SK-N-SH (cell line): ENCODE measurements around the gene DMD. TPM values are rescaled to one million over a fixed set of nuclear protein-coding genes. Genes with fewer than 3 reads are reported as not detected.

Source experiments
- CTCF ChIA-PET: fragments of 300-600, 350-600 bp; formaldehyde crosslinking; extraction: SDS; loops from one replicate; lab custom pipeline; 2021; lab: Yijun Ruan, JAX
- POLR2A ChIA-PET: fragments of 350-600 bp; sonication (Branson Sonifier 250); formaldehyde crosslinking; extraction: SDS; loops from one replicate; lab custom pipeline; 2020; ENCODE audit warnings: antibody characterized with exemption, inconsistent platforms; lab: Yijun Ruan, JAX
- DNase-seq: peaks from one replicate; pipeline ENCODE4 v3.0.0; 2012
- H2AFZ ChIP-seq: fragments of 200-600 bp; sonication (generic); 2 replicates; pipeline ENCODE4 v1.8.1; 2016; ENCODE audit warnings: antibody characterized with exemption, mild to moderate bottlenecking, low read depth
- H3F3A ChIP-seq: fragments of 200-600 bp; sonication (generic); replicated peaks from 2 replicates; pipeline ENCODE3; 2016; ENCODE audit warnings: antibody characterized with exemption, mild to moderate bottlenecking; ENCODE audit not compliant: insufficient read depth
- H3K27ac ChIP-seq, 2 experiments: fragments of 200-500 bp in 1 of 2; fragments of 200-600 bp in 1 of 2; sonication (Bioruptor generic) in 1 of 2; sonication (generic), shearing (Covaris generic) in 1 of 2; 2 replicates each; pipeline versions ENCODE4 v1.5.1 to v1.6.1; 2014 to 2016; ENCODE audit warnings: low read depth in 2 of 2, inconsistent platforms in 1 of 2, low read length in 1 of 2, mild to moderate bottlenecking in 1 of 2, mixed read lengths in 1 of 2
- H3K27me3 ChIP-seq: fragments of 200-600 bp; sonication (generic), shearing (Covaris generic); 2 replicates; pipeline ENCODE4 v1.6.1; 2016; ENCODE audit warnings: mixed run types; ENCODE audit not compliant: insufficient read depth
- H3K36me3 ChIP-seq, 2 experiments: fragments of 200-500 bp in 1 of 2; fragments of 200-600 bp in 1 of 2; sonication (Bioruptor generic) in 1 of 2; sonication (generic) in 1 of 2; replicated peaks in 1 of 2; 2 replicates each; pipeline versions ENCODE3 to v1.5.1; 2014 to 2016; ENCODE audit warnings: low read length in 1 of 2, mild to moderate bottlenecking in 1 of 2; ENCODE audit not compliant: insufficient read depth in 2 of 2, control insufficient read depth in 1 of 2
- H3K4me1 ChIP-seq, 2 experiments: fragments of 200-500 bp in 1 of 2; fragments of 200-600 bp in 1 of 2; sonication (Bioruptor generic) in 1 of 2; sonication (generic), shearing (Covaris generic) in 1 of 2; 2 replicates each; pipeline versions ENCODE4 v1.5.1 to v1.6.1; 2014 to 2016; ENCODE audit warnings: low read depth in 1 of 2, low read length in 1 of 2, mixed run types in 1 of 2; ENCODE audit not compliant: insufficient read depth in 2 of 2, control insufficient read depth in 1 of 2
- H3K4me2 ChIP-seq: fragments of 200-600 bp; sonication (generic), shearing (Covaris generic); 2 replicates; pipeline ENCODE4 v1.6.1; 2017; ENCODE audit warnings: mixed run types
- H3K4me3 ChIP-seq, 2 experiments: fragments of 200-500 bp in 1 of 2; fragments of 200-600 bp in 1 of 2; sonication (Bioruptor generic) in 1 of 2; sonication (generic), shearing (Covaris generic) in 1 of 2; 2 replicates each; pipeline versions ENCODE4 v1.5.1 to v1.8.1; 2014 to 2016; ENCODE audit warnings: low read depth in 2 of 2, inconsistent platforms in 1 of 2, low read length in 1 of 2, mild to moderate bottlenecking in 1 of 2, mixed read lengths in 1 of 2, moderate library complexity in 1 of 2
- H3K79me2 ChIP-seq: fragments of 200-600 bp; sonication (generic); 2 replicates; pipeline ENCODE4 v1.8.1; 2017; ENCODE audit warnings: mild to moderate bottlenecking; ENCODE audit not compliant: insufficient read depth
- H3K9ac ChIP-seq: fragments of 200-600 bp; sonication (generic); 2 replicates; pipeline ENCODE4 v1.6.1; 2017; ENCODE audit warnings: mixed run types
- H3K9me2 ChIP-seq: fragments of 200-600 bp; sonication (generic); 2 replicates; pipeline ENCODE4 v1.6.1; 2017; ENCODE audit warnings: mixed run types
- H3K9me3 ChIP-seq: fragments of 200-600 bp; sonication (generic); 2 replicates; pipeline ENCODE4 v1.6.1; 2017; ENCODE audit warnings: mixed run types, mild to moderate bottlenecking, moderate library complexity
- H4K20me1 ChIP-seq: fragments of 200-600 bp; sonication (generic); 2 replicates; pipeline ENCODE4 v1.6.1; 2017; ENCODE audit warnings: mild to moderate bottlenecking, mixed run types; ENCODE audit not compliant: insufficient read depth
- ELF1 ChIP-seq: IDR thresholded peaks from 2 replicates; pipeline ENCODE4 v1.4.0; 2012
- FOSL2 ChIP-seq: IDR thresholded peaks from 2 replicates; pipeline ENCODE4 v1.4.0; 2012; ENCODE audit warnings: low read depth, mild to moderate bottlenecking, moderate library complexity, borderline replicate concordance
- FOXJ3 ChIP-seq: sonication (generic); formaldehyde crosslinking; IDR thresholded peaks from 2 replicates; pipeline ENCODE4 v1.5.1; 2020; ENCODE audit warnings: mild to moderate bottlenecking, missing genetic modification reagents
- FOXM1 ChIP-seq: IDR thresholded peaks from 2 replicates; pipeline ENCODE4 v1.4.0; 2012; ENCODE audit warnings: low read depth, mild to moderate bottlenecking
- GABPA ChIP-seq: IDR thresholded peaks from 2 replicates; pipeline ENCODE4 v1.4.0; 2012; ENCODE audit warnings: low read depth, mild to moderate bottlenecking
- JUND ChIP-seq: IDR thresholded peaks from 2 replicates; pipeline ENCODE4 v1.4.0; 2012
- NFIC ChIP-seq: IDR thresholded peaks from 2 replicates; pipeline ENCODE4 v1.4.0; 2012; ENCODE audit warnings: borderline replicate concordance
- NRF1 ChIP-seq: IDR thresholded peaks from 2 replicates; pipeline ENCODE4 v1.6.1; 2012; ENCODE audit warnings: low read depth, mild to moderate bottlenecking, low read length
- RXRA ChIP-seq: IDR thresholded peaks from 2 replicates; pipeline ENCODE4 v1.4.0; 2012; ENCODE audit warnings: low read depth, mild to moderate bottlenecking, borderline replicate concordance
- SIN3A ChIP-seq: IDR thresholded peaks from 2 replicates; pipeline ENCODE4 v1.6.1; 2012; ENCODE audit warnings: low read depth, mild to moderate bottlenecking, low read length, moderate library complexity, borderline replicate concordance
- TEAD4 ChIP-seq: IDR thresholded peaks from 2 replicates; pipeline ENCODE4 v1.4.0; 2012; ENCODE audit warnings: mild to moderate bottlenecking, borderline replicate concordance; ENCODE audit not compliant: insufficient read depth
- YY1 ChIP-seq: IDR thresholded peaks from 2 replicates; pipeline ENCODE4 v1.4.0; 2012; ENCODE audit warnings: low read depth, mild to moderate bottlenecking
- WGBS: methylation state at CpG from one replicate; pipeline ENCODE4 v1.1.6; 2017; ENCODE audit warnings: low lambda C conversion rate; 5-methylcytosine and 5-hydroxymethylcytosine counted together
- polyA plus RNA-seq, 3 experiments: library from polyadenylated mRNA; depleted of rRNA; stranded (reverse); fragments of >200 nt; gene quantifications; 2 replicates each; pipeline ENCODE4 v1.2.3, GENCODE V29; 2012
- TF ChIP-seq, protein P1 (sequence below): fragments of 150-350 bp; IDR thresholded peaks from 2 replicates; pipeline ENCODE4 v1.6.1; 2016; ENCODE audit warnings: mild to moderate bottlenecking, low read depth, low read length
- TF ChIP-seq, protein P2 (sequence below): IDR thresholded peaks from 2 replicates; pipeline ENCODE4; 2012
- TF ChIP-seq, protein P3 (sequence below): IDR thresholded peaks from 2 replicates; pipeline ENCODE4 v1.4.0; 2012; ENCODE audit warnings: low read depth, borderline replicate concordance
- TF ChIP-seq, protein P4 (sequence below): fragments of 150-350 bp; IDR thresholded peaks from 2 replicates; pipeline ENCODE4 v1.6.1; 2017; ENCODE audit warnings: antibody characterized with exemption, low read length, low read depth, borderline replicate concordance
- TF ChIP-seq, protein P5 (sequence below): IDR thresholded peaks from 2 replicates; pipeline ENCODE4 v1.4.0; 2012; ENCODE audit warnings: low read depth
- TF ChIP-seq, protein P6 (sequence below): IDR thresholded peaks from 2 replicates; pipeline ENCODE4 v1.4.0; 2012; ENCODE audit warnings: low read depth, borderline replicate concordance
- TF ChIP-seq, protein P7 (sequence below): fragments of 200-600 bp; sonication (generic); IDR thresholded peaks from 2 replicates; pipeline ENCODE4 v1.6.1; 2017; ENCODE audit warnings: antibody characterized with exemption, mild to moderate bottlenecking, moderate library complexity

DMD gene
- polyA plus RNA-seq, 1 of the 3 experiments (the other 2 are of a cell fraction) = 3.9 TPM

DNA sequence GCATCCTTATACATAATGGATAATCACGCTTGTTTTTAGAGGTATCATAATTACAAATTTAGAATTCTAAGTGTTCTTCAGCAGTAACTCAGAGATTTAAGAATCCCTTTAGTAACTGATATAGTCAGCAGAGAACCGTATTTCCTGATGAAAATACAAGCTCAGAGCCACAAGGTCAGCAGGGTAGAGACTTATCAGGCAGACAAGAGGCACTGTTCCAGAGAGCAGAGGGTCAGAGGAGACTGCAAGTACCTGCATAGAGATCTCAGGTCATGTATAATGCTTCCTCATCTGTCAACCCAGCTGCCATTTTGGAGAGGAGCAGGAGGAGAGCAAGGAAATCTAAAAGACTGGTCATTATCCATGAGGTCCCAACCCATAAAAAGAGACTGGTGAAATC, 1352.4 kb downstream of the DMD start:
- CTCF ChIA-PET = no interaction called here

DNA sequence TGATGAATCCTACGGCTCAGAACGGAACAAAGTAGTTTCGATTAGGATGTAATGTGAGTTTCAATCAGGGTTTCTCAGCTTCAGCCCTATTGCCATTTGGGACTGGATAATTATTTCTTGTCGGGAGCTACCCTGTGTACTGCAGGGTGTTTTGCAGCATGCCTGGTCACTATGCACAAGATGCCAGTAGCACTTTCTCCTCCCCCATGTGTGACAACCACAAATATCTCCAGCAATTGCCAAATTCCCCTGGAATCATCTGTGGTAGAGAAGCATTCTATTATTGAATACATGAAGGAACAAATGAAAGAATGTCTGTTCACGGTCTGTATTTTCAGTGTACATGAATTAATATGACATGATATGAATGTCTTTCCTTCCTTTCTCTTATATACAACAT, 1356.6 kb downstream of the DMD start:
- Histone ChIP-seq H3K27ac (no peak overlapping the region), H3F3A (no peaks in the 10 kb centered on the region), H3K4me1 (no peaks in the 10 kb centered on the region), H4K20me1 (no peaks in the 10 kb centered on the region), H3K79me2 (no peaks in the 10 kb centered on the region), H3K9me3 (no peaks in the 10 kb centered on the region), H3K36me3 (no peaks in the 10 kb centered on the region), H3K9ac (no peak overlapping the region), H3K4me2 (no peak overlapping the region), H3K9me2 (no peaks in the 10 kb centered on the region), H2AFZ (no peak overlapping the region), H3K27me3 (no peaks in the 10 kb centered on the region), H3K4me3 (no peak overlapping the region)
- WGBS = 27% methylated on average over 5 of the region's 5 CpGs
- ChIA-PET CTCF (no interaction called here), POLR2A (no interaction called here)
- no peak for DNase-seq
- TF ChIP-seq GABPA (no peak), YY1 (no peak), FOSL2 (no peak), RXRA (no peak), JUND (no peak)
- TF ChIP-seq, protein P1, sequence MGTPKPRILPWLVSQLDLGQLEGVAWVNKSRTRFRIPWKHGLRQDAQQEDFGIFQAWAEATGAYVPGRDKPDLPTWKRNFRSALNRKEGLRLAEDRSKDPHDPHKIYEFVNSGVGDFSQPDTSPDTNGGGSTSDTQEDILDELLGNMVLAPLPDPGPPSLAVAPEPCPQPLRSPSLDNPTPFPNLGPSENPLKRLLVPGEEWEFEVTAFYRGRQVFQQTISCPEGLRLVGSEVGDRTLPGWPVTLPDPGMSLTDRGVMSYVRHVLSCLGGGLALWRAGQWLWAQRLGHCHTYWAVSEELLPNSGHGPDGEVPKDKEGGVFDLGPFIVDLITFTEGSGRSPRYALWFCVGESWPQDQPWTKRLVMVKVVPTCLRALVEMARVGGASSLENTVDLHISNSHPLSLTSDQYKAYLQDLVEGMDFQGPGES = no peak
- TF ChIP-seq, protein P2, sequence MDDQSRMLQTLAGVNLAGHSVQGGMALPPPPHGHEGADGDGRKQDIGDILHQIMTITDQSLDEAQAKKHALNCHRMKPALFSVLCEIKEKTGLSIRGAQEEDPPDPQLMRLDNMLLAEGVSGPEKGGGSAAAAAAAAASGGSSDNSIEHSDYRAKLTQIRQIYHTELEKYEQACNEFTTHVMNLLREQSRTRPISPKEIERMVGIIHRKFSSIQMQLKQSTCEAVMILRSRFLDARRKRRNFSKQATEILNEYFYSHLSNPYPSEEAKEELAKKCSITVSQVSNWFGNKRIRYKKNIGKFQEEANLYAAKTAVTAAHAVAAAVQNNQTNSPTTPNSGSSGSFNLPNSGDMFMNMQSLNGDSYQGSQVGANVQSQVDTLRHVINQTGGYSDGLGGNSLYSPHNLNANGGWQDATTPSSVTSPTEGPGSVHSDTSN = no peak
- TF ChIP-seq, protein P3, sequence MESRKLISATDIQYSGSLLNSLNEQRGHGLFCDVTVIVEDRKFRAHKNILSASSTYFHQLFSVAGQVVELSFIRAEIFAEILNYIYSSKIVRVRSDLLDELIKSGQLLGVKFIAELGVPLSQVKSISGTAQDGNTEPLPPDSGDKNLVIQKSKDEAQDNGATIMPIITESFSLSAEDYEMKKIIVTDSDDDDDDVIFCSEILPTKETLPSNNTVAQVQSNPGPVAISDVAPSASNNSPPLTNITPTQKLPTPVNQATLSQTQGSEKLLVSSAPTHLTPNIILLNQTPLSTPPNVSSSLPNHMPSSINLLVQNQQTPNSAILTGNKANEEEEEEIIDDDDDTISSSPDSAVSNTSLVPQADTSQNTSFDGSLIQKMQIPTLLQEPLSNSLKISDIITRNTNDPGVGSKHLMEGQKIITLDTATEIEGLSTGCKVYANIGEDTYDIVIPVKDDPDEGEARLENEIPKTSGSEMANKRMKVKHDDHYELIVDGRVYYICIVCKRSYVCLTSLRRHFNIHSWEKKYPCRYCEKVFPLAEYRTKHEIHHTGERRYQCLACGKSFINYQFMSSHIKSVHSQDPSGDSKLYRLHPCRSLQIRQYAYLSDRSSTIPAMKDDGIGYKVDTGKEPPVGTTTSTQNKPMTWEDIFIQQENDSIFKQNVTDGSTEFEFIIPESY = no peak

More for the DNA sequence above, 1352.4 kb downstream of the DMD start:
- POLR2A ChIA-PET = no interaction called here
- no peaks in the 10 kb centered on the region for H3K4me1 ChIP-seq
- H3K27me3 ChIP-seq = no peaks in the 10 kb centered on the region
- no peak for DNase-seq
- H2AFZ ChIP-seq = no peak overlapping the region
- TF ChIP-seq NFIC (no peak), NRF1 (no peak), YY1 (no peak), TEAD4 (no peak), JUND (no peak), FOXJ3 (CRISPR knock-in tag) (no peak), SIN3A (no peak), FOXM1 (no peak), ELF1 (no peak)
- TF ChIP-seq, protein P4, sequence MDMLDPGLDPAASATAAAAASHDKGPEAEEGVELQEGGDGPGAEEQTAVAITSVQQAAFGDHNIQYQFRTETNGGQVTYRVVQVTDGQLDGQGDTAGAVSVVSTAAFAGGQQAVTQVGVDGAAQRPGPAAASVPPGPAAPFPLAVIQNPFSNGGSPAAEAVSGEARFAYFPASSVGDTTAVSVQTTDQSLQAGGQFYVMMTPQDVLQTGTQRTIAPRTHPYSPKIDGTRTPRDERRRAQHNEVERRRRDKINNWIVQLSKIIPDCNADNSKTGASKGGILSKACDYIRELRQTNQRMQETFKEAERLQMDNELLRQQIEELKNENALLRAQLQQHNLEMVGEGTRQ = no peak
- TF ChIP-seq, protein P5, sequence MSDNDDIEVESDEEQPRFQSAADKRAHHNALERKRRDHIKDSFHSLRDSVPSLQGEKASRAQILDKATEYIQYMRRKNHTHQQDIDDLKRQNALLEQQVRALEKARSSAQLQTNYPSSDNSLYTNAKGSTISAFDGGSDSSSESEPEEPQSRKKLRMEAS = no peak
- TF ChIP-seq, protein P6, sequence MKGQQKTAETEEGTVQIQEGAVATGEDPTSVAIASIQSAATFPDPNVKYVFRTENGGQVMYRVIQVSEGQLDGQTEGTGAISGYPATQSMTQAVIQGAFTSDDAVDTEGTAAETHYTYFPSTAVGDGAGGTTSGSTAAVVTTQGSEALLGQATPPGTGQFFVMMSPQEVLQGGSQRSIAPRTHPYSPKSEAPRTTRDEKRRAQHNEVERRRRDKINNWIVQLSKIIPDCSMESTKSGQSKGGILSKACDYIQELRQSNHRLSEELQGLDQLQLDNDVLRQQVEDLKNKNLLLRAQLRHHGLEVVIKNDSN = no peak
- TF ChIP-seq, protein P2 = no peak
- TF ChIP-seq, protein P7, sequence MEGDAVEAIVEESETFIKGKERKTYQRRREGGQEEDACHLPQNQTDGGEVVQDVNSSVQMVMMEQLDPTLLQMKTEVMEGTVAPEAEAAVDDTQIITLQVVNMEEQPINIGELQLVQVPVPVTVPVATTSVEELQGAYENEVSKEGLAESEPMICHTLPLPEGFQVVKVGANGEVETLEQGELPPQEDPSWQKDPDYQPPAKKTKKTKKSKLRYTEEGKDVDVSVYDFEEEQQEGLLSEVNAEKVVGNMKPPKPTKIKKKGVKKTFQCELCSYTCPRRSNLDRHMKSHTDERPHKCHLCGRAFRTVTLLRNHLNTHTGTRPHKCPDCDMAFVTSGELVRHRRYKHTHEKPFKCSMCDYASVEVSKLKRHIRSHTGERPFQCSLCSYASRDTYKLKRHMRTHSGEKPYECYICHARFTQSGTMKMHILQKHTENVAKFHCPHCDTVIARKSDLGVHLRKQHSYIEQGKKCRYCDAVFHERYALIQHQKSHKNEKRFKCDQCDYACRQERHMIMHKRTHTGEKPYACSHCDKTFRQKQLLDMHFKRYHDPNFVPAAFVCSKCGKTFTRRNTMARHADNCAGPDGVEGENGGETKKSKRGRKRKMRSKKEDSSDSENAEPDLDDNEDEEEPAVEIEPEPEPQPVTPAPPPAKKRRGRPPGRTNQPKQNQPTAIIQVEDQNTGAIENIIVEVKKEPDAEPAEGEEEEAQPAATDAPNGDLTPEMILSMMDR = no peak
- H3K4me2 ChIP-seq = no peak overlapping the region
- H3K4me3 ChIP-seq = no peak overlapping the region
- 14% methylated on average over 2 of the region's 2 CpGs for WGBS
- no peaks in the 10 kb centered on the region for H3K79me2 ChIP-seq
- H4K20me1 ChIP-seq = no peaks in the 10 kb centered on the region
- no peak overlapping the region for H3K27ac ChIP-seq
- H3K9ac ChIP-seq = no peak overlapping the region
- H3F3A ChIP-seq = no peaks in the 10 kb centered on the region
- H3K9me3 ChIP-seq = no peaks in the 10 kb centered on the region
- no peaks in the 10 kb centered on the region for H3K36me3 ChIP-seq
- no peaks in the 10 kb centered on the region for H3K9me2 ChIP-seq
